Measurements from ENCODE around the gene PRG3. TPM values are rescaled to one million over a fixed set of nuclear protein-coding genes. Genes with fewer than 3 reads are reported as not detected.

PRG3 gene
- total RNA-seq, 2 experiments from 2014 or later, result not detected

- Mint-ChIP-seq H3K4me3 (no peak overlapping the region), H3K27ac (no peak overlapping the region), H3K9me3 (no peaks in the 10 kb centered on the region), H3K4me1 (ENCODE audit: low read depth) (peaks cover 4% of the 10 kb centered on the region), H3K27me3 (peaks cover 23% of the 10 kb centered on the region), H3K36me3 (ENCODE audit: low read depth) (no peaks in the 10 kb centered on the region)
- Histone ChIP-seq H3K4me3 (ENCODE audit: low read length) (no peak overlapping the region), H3K9me3 (ENCODE audit: control insufficient read depth in 1 of 2, insufficient read depth in 1 of 2, low read length in 2 of 2) (no peaks in the 10 kb centered on the region), H3K4me1 (ENCODE audit: insufficient read depth, low read length) (peaks cover 6% of the 10 kb centered on the region), H3K27ac (ENCODE audit: low read depth in 1 of 2, low read length in 2 of 2) (no peak overlapping the region), H3K27me3 (ENCODE audit: control insufficient read depth in 1 of 2, insufficient read depth in 2 of 2, low read length in 2 of 2) (peaks cover 0 to 3% of the 10 kb centered on the region in 2 experiments), H3K36me3 (ENCODE audit: insufficient read depth, low read length) (no peaks in the 10 kb centered on the region)
- ATAC-seq (ENCODE audit: poor library complexity), result no peak
- ChIA-PET POLR2A (no interaction called here), CTCF (no interaction called here)
- DNase-seq, result no peak
- intact Hi-C loops (cut with DNase I, micrococcal nuclease), result no loop called here
- TF ChIP-seq CTCF (IDR thresholded peaks at IDR 0.05), result no peak
Measured at GRCh38 chr11:57353852-57354251, 27.1 kb downstream of the PRG3 start.

- Mint-ChIP-seq H3K27me3 (peaks cover 23% of the 10 kb centered on the region), H3K27ac (no peak overlapping the region), H3K9me3 (no peaks in the 10 kb centered on the region), H3K36me3 (ENCODE audit: low read depth) (no peaks in the 10 kb centered on the region), H3K4me1 (ENCODE audit: low read depth) (peaks cover 4% of the 10 kb centered on the region), H3K4me3 (no peak overlapping the region)
- DNase-seq, result no peak
- no peak for TF ChIP-seq CTCF (IDR thresholded peaks at IDR 0.05)
- peaks cover 6% of the 10 kb centered on the region for H3K4me1 ChIP-seq (ENCODE audit: insufficient read depth, low read length)
- POLR2A ChIA-PET, result no interaction called here
- intact Hi-C loops (cut with DNase I, micrococcal nuclease), result no loop called here
- ATAC-seq (ENCODE audit: poor library complexity), result no peak
- no peaks in the 10 kb centered on the region for H3K36me3 ChIP-seq (ENCODE audit: insufficient read depth, low read length)
- no peak overlapping the region for H3K4me3 ChIP-seq (ENCODE audit: low read length)
- no peaks in the 10 kb centered on the region for H3K9me3 ChIP-seq (ENCODE audit: control insufficient read depth in 1 of 2, insufficient read depth in 1 of 2, low read length in 2 of 2)
- H3K27me3 ChIP-seq (ENCODE audit: control insufficient read depth in 1 of 2, insufficient read depth in 2 of 2, low read length in 2 of 2), result peaks cover 0 to 3% of the 10 kb centered on the region in 2 experiments
- CTCF ChIA-PET, result no interaction called here
- H3K27ac ChIP-seq (ENCODE audit: low read depth in 1 of 2, low read length in 2 of 2), result no peak overlapping the region
Measured at GRCh38 chr11:57353446-57353845, 27.5 kb downstream of the PRG3 start.

GRCh38 chr11:57353036-57353435, 27.9 kb downstream of the PRG3 start:
- H3K27me3 Mint-ChIP-seq, result peaks cover 23% of the 10 kb centered on the region
- TF ChIP-seq CTCF (IDR thresholded peaks at IDR 0.05), result no peak
- intact Hi-C loops (cut with DNase I, micrococcal nuclease), result no loop called here
- no peaks in the 10 kb centered on the region for H3K9me3 Mint-ChIP-seq
- Histone ChIP-seq H3K27ac (ENCODE audit: low read depth in 1 of 2, low read length in 2 of 2) (no peak overlapping the region), H3K27me3 (ENCODE audit: control insufficient read depth in 1 of 2, insufficient read depth in 2 of 2, low read length in 2 of 2) (peaks cover 0 to 3% of the 10 kb centered on the region in 2 experiments), H3K36me3 (ENCODE audit: insufficient read depth, low read length) (no peaks in the 10 kb centered on the region), H3K4me3 (ENCODE audit: low read length) (no peak overlapping the region), H3K4me1 (ENCODE audit: insufficient read depth, low read length) (peaks cover 6% of the 10 kb centered on the region), H3K9me3 (ENCODE audit: control insufficient read depth in 1 of 2, insufficient read depth in 1 of 2, low read length in 2 of 2) (no peaks in the 10 kb centered on the region)
- H3K4me3 Mint-ChIP-seq, result no peak overlapping the region
- ATAC-seq (ENCODE audit: poor library complexity) (no peak), DNase-seq (no peak)
- H3K4me1 Mint-ChIP-seq (ENCODE audit: low read depth), result peaks cover 4% of the 10 kb centered on the region
- CTCF ChIA-PET, result no interaction called here
- no peak overlapping the region for H3K27ac Mint-ChIP-seq
- no peaks in the 10 kb centered on the region for H3K36me3 Mint-ChIP-seq (ENCODE audit: low read depth)
- POLR2A ChIA-PET, result no interaction called here
